ENCODE data around the gene PPP1R12B.
"Not testable (repeated sequence)": the region's sequence is repeated elsewhere in the genome, so short reads cannot be mapped to it uniquely, and the experiment has no call there.

GRCh38 chr1:202459470-202460142, 111.1 kb downstream of the PPP1R12B start:
- TF ChIP-seq EZH2phosphoT487 (IDR thresholded peaks at IDR 0.05; ENCODE audit: unreplicated experiment); JUNB (IDR thresholded peaks at IDR 0.05; ENCODE audit: unreplicated experiment); STAT1 (IDR thresholded peaks at IDR 0.05; ENCODE audit: unreplicated experiment); CREB1 (CRISPR knock-in tag; IDR thresholded peaks at IDR 0.05; ENCODE audit: low read depth); EZH2 (IDR thresholded peaks at IDR 0.05; ENCODE audit: low read depth, unreplicated experiment); POLR2AphosphoS5 (IDR thresholded peaks at IDR 0.05; ENCODE audit: low read depth); ZNF331 (CRISPR knock-in tag; IDR thresholded peaks at IDR 0.05; ENCODE audit: low read depth); ZNF114 (CRISPR knock-in tag; IDR thresholded peaks at IDR 0.05); NANOG (IDR thresholded peaks at IDR 0.05; ENCODE audit: borderline replicate concordance); ETS1 (IDR thresholded peaks at IDR 0.05): not testable (repeated sequence)
- TF ChIP-seq, protein P1, sequence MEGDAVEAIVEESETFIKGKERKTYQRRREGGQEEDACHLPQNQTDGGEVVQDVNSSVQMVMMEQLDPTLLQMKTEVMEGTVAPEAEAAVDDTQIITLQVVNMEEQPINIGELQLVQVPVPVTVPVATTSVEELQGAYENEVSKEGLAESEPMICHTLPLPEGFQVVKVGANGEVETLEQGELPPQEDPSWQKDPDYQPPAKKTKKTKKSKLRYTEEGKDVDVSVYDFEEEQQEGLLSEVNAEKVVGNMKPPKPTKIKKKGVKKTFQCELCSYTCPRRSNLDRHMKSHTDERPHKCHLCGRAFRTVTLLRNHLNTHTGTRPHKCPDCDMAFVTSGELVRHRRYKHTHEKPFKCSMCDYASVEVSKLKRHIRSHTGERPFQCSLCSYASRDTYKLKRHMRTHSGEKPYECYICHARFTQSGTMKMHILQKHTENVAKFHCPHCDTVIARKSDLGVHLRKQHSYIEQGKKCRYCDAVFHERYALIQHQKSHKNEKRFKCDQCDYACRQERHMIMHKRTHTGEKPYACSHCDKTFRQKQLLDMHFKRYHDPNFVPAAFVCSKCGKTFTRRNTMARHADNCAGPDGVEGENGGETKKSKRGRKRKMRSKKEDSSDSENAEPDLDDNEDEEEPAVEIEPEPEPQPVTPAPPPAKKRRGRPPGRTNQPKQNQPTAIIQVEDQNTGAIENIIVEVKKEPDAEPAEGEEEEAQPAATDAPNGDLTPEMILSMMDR (conservative IDR thresholded peaks at IDR 0.05; ENCODE audit: low read depth in 2 of 2), result not testable (repeated sequence)
- TF ChIP-seq, protein P2, sequence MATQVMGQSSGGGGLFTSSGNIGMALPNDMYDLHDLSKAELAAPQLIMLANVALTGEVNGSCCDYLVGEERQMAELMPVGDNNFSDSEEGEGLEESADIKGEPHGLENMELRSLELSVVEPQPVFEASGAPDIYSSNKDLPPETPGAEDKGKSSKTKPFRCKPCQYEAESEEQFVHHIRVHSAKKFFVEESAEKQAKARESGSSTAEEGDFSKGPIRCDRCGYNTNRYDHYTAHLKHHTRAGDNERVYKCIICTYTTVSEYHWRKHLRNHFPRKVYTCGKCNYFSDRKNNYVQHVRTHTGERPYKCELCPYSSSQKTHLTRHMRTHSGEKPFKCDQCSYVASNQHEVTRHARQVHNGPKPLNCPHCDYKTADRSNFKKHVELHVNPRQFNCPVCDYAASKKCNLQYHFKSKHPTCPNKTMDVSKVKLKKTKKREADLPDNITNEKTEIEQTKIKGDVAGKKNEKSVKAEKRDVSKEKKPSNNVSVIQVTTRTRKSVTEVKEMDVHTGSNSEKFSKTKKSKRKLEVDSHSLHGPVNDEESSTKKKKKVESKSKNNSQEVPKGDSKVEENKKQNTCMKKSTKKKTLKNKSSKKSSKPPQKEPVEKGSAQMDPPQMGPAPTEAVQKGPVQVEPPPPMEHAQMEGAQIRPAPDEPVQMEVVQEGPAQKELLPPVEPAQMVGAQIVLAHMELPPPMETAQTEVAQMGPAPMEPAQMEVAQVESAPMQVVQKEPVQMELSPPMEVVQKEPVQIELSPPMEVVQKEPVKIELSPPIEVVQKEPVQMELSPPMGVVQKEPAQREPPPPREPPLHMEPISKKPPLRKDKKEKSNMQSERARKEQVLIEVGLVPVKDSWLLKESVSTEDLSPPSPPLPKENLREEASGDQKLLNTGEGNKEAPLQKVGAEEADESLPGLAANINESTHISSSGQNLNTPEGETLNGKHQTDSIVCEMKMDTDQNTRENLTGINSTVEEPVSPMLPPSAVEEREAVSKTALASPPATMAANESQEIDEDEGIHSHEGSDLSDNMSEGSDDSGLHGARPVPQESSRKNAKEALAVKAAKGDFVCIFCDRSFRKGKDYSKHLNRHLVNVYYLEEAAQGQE (IDR thresholded peaks at IDR 0.05; ENCODE audit: unreplicated experiment), result not testable (repeated sequence)
